Forelimb muscle (tissue), 1 donor: ENCODE results near the gene ANP32E. TPM values are rescaled to one million over a fixed set of nuclear protein-coding genes. Genes with fewer than 3 reads are reported as not detected.

Experiments
- DNase-seq: peaks from one replicate; pipeline ENCODE4 v3.0.0-alpha.2; 2013; ENCODE audit warnings: low read depth
- polyA plus RNA-seq: library from polyadenylated mRNA; unstranded; fragments of 120-200 nt; gene quantifications from one replicate; pipeline ENCODE4 v1.2.1, GENCODE V29; 2013; ENCODE audit not compliant: insufficient read length

ANP32E gene
- polyA plus RNA-seq, 1 donor, result 34.6 TPM

DNA sequence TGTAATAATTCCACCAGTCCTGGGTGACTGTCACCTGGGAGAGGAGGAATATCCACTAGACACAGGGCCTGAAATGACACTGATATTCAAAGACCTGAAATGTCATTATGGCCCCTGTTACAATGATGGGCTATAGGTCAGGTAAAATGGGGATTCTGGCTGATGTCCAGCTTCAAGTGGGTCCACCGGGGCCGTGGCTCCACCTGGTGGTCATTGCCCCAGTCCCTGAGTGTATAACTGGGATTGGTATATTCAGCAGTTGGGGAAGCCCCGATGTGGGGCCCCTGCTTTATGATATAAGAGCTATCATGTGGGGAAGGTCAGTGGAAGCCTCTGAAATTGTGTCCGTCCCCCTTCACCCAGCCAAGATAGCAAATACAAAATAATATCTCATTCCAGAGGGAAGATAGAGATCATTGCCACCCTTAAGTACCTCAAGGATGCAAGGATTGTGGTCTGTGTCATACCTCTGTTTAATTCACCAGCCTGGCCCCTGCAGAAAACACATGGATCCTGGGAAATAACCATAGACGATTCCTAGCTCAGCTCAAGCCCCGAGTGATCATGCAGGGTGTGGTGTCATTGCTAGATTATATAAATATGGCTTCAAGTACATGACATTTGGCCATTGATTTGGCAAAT is 66.8 kb downstream of the ANP32E start:
- no peak for DNase-seq

Other genes starting within 250 kb of the ANP32E start
- gene OTUD7B, start 225.4 kb downstream of the ANP32E start, polyA plus RNA-seq, result 14.5 TPM
- gene VPS45, start 168.3 kb downstream of the ANP32E start, polyA plus RNA-seq, result 45.4 TPM
- gene PLEKHO1, start 86.2 kb downstream of the ANP32E start, polyA plus RNA-seq, result 98.5 TPM
- gene CA14, start 21.7 kb upstream of the ANP32E start, polyA plus RNA-seq, result 5.2 TPM
- gene APH1A, start 32.9 kb upstream of the ANP32E start, polyA plus RNA-seq, result 104 TPM
- gene C1orf54, start 36.7 kb upstream of the ANP32E start, polyA plus RNA-seq, result 29.7 TPM
- 1.9 TPM for gene CIART, start 46.4 kb upstream of the ANP32E start, polyA plus RNA-seq
- gene MRPS21, start 57.7 kb upstream of the ANP32E start, polyA plus RNA-seq, result 45.4 TPM
- gene PRPF3, start 85.4 kb upstream of the ANP32E start, polyA plus RNA-seq, result 47.8 TPM
- gene RPRD2, start 128.0 kb upstream of the ANP32E start, polyA plus RNA-seq, result 23.7 TPM